Mammary epithelial cell (primary cell): ENCODE results near the gene FGF19.

Experiments used
- EZH2 ChIP-seq: IDR thresholded peaks from 2 replicates; pipeline ENCODE4 v1.6.1; 2012; ENCODE audit warnings: low read length, inconsistent platforms, borderline replicate concordance
- TF ChIP-seq, protein P1 (sequence below), 2 donors: IDR thresholded peaks in 1 of 2; conservative IDR thresholded peaks in 1 of 2; 2 replicates each; pipeline ENCODE4 v1.5.1; 2011 to 2012; ENCODE audit warnings: inconsistent platforms in 2 of 2, low read length in 2 of 2, mild to moderate bottlenecking in 2 of 2, control low read depth in 1 of 2, low read depth in 1 of 2; ENCODE audit not compliant: insufficient read depth in 1 of 2; ENCODE audit errors: extremely low read depth in 1 of 2

DNA sequence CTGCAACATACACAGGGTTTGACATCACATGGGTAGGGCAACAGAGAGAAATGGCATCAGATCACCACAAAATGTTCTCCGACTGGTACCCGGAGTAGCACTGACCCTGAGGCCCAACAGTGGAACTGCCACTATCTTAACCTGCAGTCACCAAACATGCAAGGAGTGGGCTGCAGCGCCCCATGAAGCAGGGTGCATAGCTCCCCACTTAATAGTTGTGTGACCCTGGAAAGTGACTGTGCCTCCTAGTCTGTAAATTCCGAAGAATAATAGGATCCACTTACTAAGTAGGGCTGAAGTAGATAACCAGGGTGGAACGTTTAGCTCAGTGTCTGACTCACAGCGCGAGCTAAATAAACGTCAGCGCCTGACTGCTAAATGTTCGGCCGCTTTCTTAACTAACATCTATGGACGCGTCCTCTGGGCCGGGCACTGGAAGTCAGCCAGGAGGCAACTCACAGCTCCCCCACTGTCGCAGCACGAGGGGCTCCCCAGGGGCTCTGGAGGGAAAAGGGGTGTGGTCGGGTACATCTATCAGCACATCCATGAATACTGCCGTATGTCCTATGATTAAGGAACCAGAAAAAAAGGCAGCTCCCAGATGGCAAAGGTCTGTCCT is 29.4 kb downstream of the FGF19 start:
- TF ChIP-seq, protein P1, sequence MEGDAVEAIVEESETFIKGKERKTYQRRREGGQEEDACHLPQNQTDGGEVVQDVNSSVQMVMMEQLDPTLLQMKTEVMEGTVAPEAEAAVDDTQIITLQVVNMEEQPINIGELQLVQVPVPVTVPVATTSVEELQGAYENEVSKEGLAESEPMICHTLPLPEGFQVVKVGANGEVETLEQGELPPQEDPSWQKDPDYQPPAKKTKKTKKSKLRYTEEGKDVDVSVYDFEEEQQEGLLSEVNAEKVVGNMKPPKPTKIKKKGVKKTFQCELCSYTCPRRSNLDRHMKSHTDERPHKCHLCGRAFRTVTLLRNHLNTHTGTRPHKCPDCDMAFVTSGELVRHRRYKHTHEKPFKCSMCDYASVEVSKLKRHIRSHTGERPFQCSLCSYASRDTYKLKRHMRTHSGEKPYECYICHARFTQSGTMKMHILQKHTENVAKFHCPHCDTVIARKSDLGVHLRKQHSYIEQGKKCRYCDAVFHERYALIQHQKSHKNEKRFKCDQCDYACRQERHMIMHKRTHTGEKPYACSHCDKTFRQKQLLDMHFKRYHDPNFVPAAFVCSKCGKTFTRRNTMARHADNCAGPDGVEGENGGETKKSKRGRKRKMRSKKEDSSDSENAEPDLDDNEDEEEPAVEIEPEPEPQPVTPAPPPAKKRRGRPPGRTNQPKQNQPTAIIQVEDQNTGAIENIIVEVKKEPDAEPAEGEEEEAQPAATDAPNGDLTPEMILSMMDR (conservative IDR thresholded peaks at IDR 0.05 in 1 of 2, IDR thresholded peaks at IDR 0.05 in 1 of 2; ENCODE audit: extremely low read depth in 1 of 2, insufficient read depth in 1 of 2, low read depth in 1 of 2, low read length in 2 of 2) = no peak
- TF ChIP-seq EZH2 = no peak
